ENCODE results near the gene HAUS3. TPM values are rescaled to one million over a fixed set of nuclear protein-coding genes. Genes with fewer than 3 reads are reported as not detected.

The HAUS3 gene
- total and polyA plus RNA-seq, 10 of the 15 experiments (the other 5 are each of a cell fraction or from before 2014, with no cell fraction given): 4.2 to 23.9 (median 12.3) TPM

DNA sequence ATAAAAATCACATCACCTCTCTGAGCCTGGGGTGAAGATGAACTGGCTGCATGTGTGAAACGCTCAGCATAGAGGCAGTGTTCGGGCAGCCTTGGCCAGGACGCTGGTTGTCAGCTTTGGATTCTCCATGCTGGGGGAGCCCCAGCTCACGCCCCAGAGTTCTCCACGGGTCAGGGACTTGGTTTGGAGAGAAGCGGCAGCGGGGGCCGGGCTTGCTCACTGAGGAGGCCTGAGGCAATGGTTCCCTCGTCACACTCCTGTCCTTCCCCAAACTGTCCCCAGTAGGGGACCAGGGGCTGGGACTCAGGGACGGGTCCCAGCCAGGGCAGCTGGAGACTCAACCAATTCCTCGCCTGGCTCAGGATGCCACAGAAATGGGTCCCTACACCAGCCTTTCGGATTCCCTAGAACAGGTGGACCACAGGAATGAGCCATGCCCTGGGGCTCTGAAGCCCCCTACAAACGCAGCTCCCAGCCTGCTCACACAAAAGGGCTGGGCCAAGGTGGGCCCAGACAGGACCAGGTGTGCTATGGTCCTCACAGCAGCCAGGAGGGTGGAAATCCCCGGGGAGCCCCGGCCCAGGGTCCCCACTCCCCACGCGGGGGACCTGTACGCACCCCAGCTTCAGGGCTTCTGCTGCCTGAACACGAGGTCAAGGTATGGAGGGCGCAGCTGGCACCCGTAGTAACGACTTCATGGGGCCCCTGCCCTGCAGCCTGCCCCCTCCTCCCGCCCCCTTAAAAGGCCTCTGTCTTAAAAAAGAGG lies 18.6 kb upstream of the HAUS3 start:
- Histone ChIP-seq H3K27ac (ENCODE audit: control insufficient read depth, insufficient read depth) (no peak overlapping the region; the same call in 1 of the 2 replicates), H3K36me3 (ENCODE audit: control insufficient read depth in 2 of 2, insufficient read depth in 2 of 2, low read length in 1 of 2) (no peaks in the 10 kb centered on the region; a peak in 1 of 4 replicates), H2AFZ (ENCODE audit: control insufficient read depth, low read depth, low read length) (no peak overlapping the region), H3K9ac (ENCODE audit: control insufficient read depth, insufficient read depth, low read length) (peak overlapping the region; percentile 73), H3K4me1 (ENCODE audit: control insufficient read depth, insufficient read depth, low read length) (no peaks in the 10 kb centered on the region; the same call in 1 of the 2 replicates), H4K20me1 (ENCODE audit: control insufficient read depth, insufficient read depth) (no peaks in the 10 kb centered on the region; the same call in 1 of the 2 replicates), H3K9me3 (replicated peaks; ENCODE audit: control insufficient read depth, insufficient read depth, low read length) (no peaks in the 10 kb centered on the region), H3K4me2 (ENCODE audit: control insufficient read depth, insufficient read depth) (peak overlapping the region; percentile 89), H3K4me3 (peak overlapping the region; percentile 88), H3K27me3 (replicated peaks in 1 of 2; ENCODE audit: control insufficient read depth in 2 of 2, insufficient read depth in 2 of 2, low read length in 1 of 2) (no peaks in the 10 kb centered on the region), H3K79me2 (ENCODE audit: control insufficient read depth, insufficient read depth, low read length) (peaks cover 10% of the 10 kb centered on the region)
- in situ Hi-C loops (cut with MboI) (no loop called here), intact Hi-C loops (cut with micrococcal nuclease; ENCODE audit: unreplicated experiment) (loop anchor here (10.0 kb wide), 1 partner anchor 814 kb away; the partner anchor contains the start of genes HTT and HTT-AS)
- no peak for FAIRE-seq
- CTCF ChIA-PET: no interaction called here
- ATAC-seq: no peak
- WGBS (ENCODE audit: insufficient coverage, insufficient replicate concordance, low lambda C conversion rate, missing lambda C conversion rate): 62% methylated on average over 23 of the region's 23 CpGs
- RAD21 ChIA-PET (ENCODE audit: unreplicated experiment): no interaction called here
- no peak for DNase-seq (ENCODE audit: low read depth, low spot score)
- no peak for TF ChIP-seq TAF1 (IDR thresholded peaks at IDR 0.05; ENCODE audit: borderline replicate concordance, low read depth, low read length)
- TF ChIP-seq HDGF (IDR thresholded peaks at IDR 0.05): no peak
- TF ChIP-seq ESRRA (IDR thresholded peaks at IDR 0.05; ENCODE audit: low read length): no peak
- TF ChIP-seq GABPA (IDR thresholded peaks at IDR 0.05; ENCODE audit: low read depth): no peak
- TF ChIP-seq FOXK2 (IDR thresholded peaks at IDR 0.05): no peak
- no peak for TF ChIP-seq SUPT20H (IDR thresholded peaks at IDR 0.05; ENCODE audit: borderline replicate concordance, control insufficient read depth, low read depth, low read length)
- TF ChIP-seq PRDM15 (CRISPR knock-in tag; IDR thresholded peaks at IDR 0.05): no peak
- TF ChIP-seq POLR2AphosphoS5 (IDR thresholded peaks at IDR 0.05; ENCODE audit: low read length): 0 out of 2 replicates have a peak, but pooled peaks have one; percentile 8
- POLR2A ChIA-PET: interaction anchor here (1.3 kb wide), 1 partner anchor 18 kb away, joined by 5 read pairs; the partner anchor contains the start of genes HAUS3 and POLN
- SMC1A ChIA-PET (ENCODE audit: uncharacterized antibody, unreplicated experiment): no interaction called here
- TSS peak; percentile 61 for BruUV-seq (replicated peaks)

All from GM12878 (cell line).